H9 (cell line): ENCODE results near the gene ARHGAP9. TPM values are rescaled to one million over a fixed set of nuclear protein-coding genes. Genes with fewer than 3 reads are reported as not detected.
A peak's percentile ranks its signal among the peaks of the same experiment; 100 is the strongest.

ENCODE experiments used
- DNase-seq: peaks from one replicate; pipeline ENCODE4 v3.0.0-alpha.2; 2017
- H2AFZ ChIP-seq: one replicate; pipeline ENCODE4 v1.6.1; 2013; ENCODE audit warnings: mild to moderate bottlenecking, low read length, control low read depth, moderate library complexity
- H2AK5ac ChIP-seq: 2 replicates; pipeline ENCODE4 v1.6.1; 2013; ENCODE audit warnings: low read length, control low read depth, mixed read lengths; ENCODE audit not compliant: insufficient read length
- H2BK120ac ChIP-seq: one replicate; pipeline ENCODE4 v1.6.1; 2013; ENCODE audit warnings: low read depth, mild to moderate bottlenecking, low read length, control low read depth, inconsistent platforms; ENCODE audit not compliant: poor library complexity, severe bottlenecking
- H2BK12ac ChIP-seq: 2 replicates; pipeline ENCODE4 v1.6.1; 2013; ENCODE audit warnings: low read length, control low read depth, mixed read lengths, low read depth; ENCODE audit not compliant: insufficient read length
- H2BK15ac ChIP-seq: 2 replicates; pipeline ENCODE4 v1.6.1; 2013; ENCODE audit warnings: low read depth, low read length, control low read depth
- H2BK20ac ChIP-seq: one replicate; pipeline ENCODE4 v1.6.1; 2013; ENCODE audit warnings: low read depth, mild to moderate bottlenecking, low read length, control low read depth, inconsistent platforms; ENCODE audit not compliant: poor library complexity, severe bottlenecking
- H2BK5ac ChIP-seq: 2 replicates; pipeline ENCODE4 v1.6.1; 2013; ENCODE audit warnings: low read length, control low read depth, mixed read lengths; ENCODE audit not compliant: insufficient read length
- H3K14ac ChIP-seq: 2 replicates; pipeline ENCODE4 v1.6.1; 2013; ENCODE audit warnings: low read length, control low read depth; ENCODE audit not compliant: insufficient read depth
- H3K18ac ChIP-seq: 2 replicates; pipeline ENCODE4 v1.6.1; 2013; ENCODE audit warnings: low read depth, mild to moderate bottlenecking, mixed read lengths, low read length, control low read depth; ENCODE audit not compliant: insufficient read length
- H3K23ac ChIP-seq: 2 replicates; pipeline ENCODE4 v1.6.1; 2013; ENCODE audit warnings: low read length, control low read depth, mixed read lengths, low read depth; ENCODE audit not compliant: insufficient read length
- H3K23me2 ChIP-seq: 2 replicates; pipeline ENCODE4 v1.6.1; 2013; ENCODE audit warnings: low read depth, mild to moderate bottlenecking, mixed read lengths, low read length, control low read depth; ENCODE audit not compliant: insufficient read length, poor library complexity, severe bottlenecking
- H3K27ac ChIP-seq: 2 replicates; pipeline ENCODE4 v1.5.1; 2013; ENCODE audit warnings: low read length, control low read depth, mixed read lengths, low read depth; ENCODE audit not compliant: insufficient read length
- H3K27me3 ChIP-seq: 2 replicates; pipeline ENCODE4 v1.6.1; 2013; ENCODE audit warnings: low read length, control low read depth, inconsistent platforms; ENCODE audit not compliant: insufficient read depth
- H3K4ac ChIP-seq: 2 replicates; pipeline ENCODE4 v1.6.1; 2013; ENCODE audit warnings: low read depth, mild to moderate bottlenecking, control low read depth, inconsistent platforms, low read length, moderate library complexity
- H3K4me1 ChIP-seq: 2 replicates; pipeline ENCODE4 v1.6.1; 2013; ENCODE audit warnings: low read length, control low read depth, inconsistent platforms; ENCODE audit not compliant: insufficient read depth
- H3K4me2 ChIP-seq: 2 replicates; pipeline ENCODE4 v1.6.1; 2013; ENCODE audit warnings: low read length, control low read depth, mixed read lengths; ENCODE audit not compliant: insufficient read length, insufficient read depth
- H3K56ac ChIP-seq: 2 replicates; pipeline ENCODE4 v1.6.1; 2013; ENCODE audit warnings: low read depth, mild to moderate bottlenecking, mixed read lengths, low read length, control low read depth; ENCODE audit not compliant: insufficient read length
- H3K79me1 ChIP-seq: 2 replicates; pipeline ENCODE4 v1.6.1; 2013; ENCODE audit warnings: low read depth, mild to moderate bottlenecking, moderate library complexity, low read length, control low read depth, inconsistent platforms; ENCODE audit not compliant: insufficient read depth, poor library complexity, severe bottlenecking
- H3K79me2 ChIP-seq: 2 replicates; pipeline ENCODE4 v1.6.1; 2013; ENCODE audit warnings: low read length, control low read depth, inconsistent platforms; ENCODE audit not compliant: insufficient read depth
- H3K9ac ChIP-seq: 2 replicates; pipeline ENCODE4 v1.6.1; 2013; ENCODE audit warnings: low read length, control low read depth, mixed read lengths; ENCODE audit not compliant: insufficient read length; ENCODE audit errors: extremely low read depth
- H3K9me3 ChIP-seq: one replicate; pipeline ENCODE4 v1.6.1; 2013; ENCODE audit warnings: low read depth, low read length, inconsistent platforms; ENCODE audit not compliant: control insufficient read depth
- H3T11ph ChIP-seq: one replicate; pipeline ENCODE4 v1.6.1; 2013; ENCODE audit warnings: mild to moderate bottlenecking, low read length, control low read depth, inconsistent platforms
- H4K20me1 ChIP-seq: one replicate; pipeline ENCODE4 v1.6.1; 2013; ENCODE audit not compliant: control insufficient read depth, insufficient read length, insufficient read depth
- H4K5ac ChIP-seq: 2 replicates; pipeline ENCODE4 v1.6.1; 2013; ENCODE audit warnings: low read depth, mild to moderate bottlenecking, mixed read lengths, low read length, control low read depth; ENCODE audit not compliant: insufficient read length
- H4K8ac ChIP-seq: replicated peaks from 2 replicates; pipeline ENCODE4 v1.6.1; 2013; ENCODE audit warnings: low read length, control low read depth, mixed read lengths, low read depth; ENCODE audit not compliant: insufficient read length
- H4K91ac ChIP-seq: 2 replicates; pipeline ENCODE4 v1.6.1; 2013; ENCODE audit warnings: low read depth, mild to moderate bottlenecking, moderate library complexity, mixed read lengths, low read length, control low read depth; ENCODE audit not compliant: insufficient read length
- H3K27ac Mint-ChIP-seq, 3 experiments: 2 replicates in 2 of 3; 3 replicates in 1 of 3; pipeline ENCODE4 v1.8.0; 2020 to 2021; ENCODE audit warnings: mixed read lengths in 3 of 3, mild to moderate bottlenecking in 1 of 3, moderate library complexity in 1 of 3
- H3K27me3 Mint-ChIP-seq: 2 replicates; pipeline ENCODE4 v1.8.0; 2021; ENCODE audit warnings: low read depth, mild to moderate bottlenecking, moderate library complexity, mixed read lengths
- H3K36me3 Mint-ChIP-seq, 3 experiments: 2 replicates in 2 of 3; 3 replicates in 1 of 3; pipeline ENCODE4 v1.8.0; 2020 to 2021; ENCODE audit warnings: low read depth in 3 of 3, mixed read lengths in 3 of 3; ENCODE audit not compliant: insufficient read depth in 1 of 3
- H3K4me1 Mint-ChIP-seq, 2 experiments: 2 replicates each; pipeline ENCODE4 v1.8.0; 2020; ENCODE audit warnings: mixed read lengths in 2 of 2
- H3K4me3 Mint-ChIP-seq, 2 experiments: 2 replicates in 1 of 2; 3 replicates in 1 of 2; pipeline ENCODE4 v1.8.0; 2020 to 2021; ENCODE audit warnings: mild to moderate bottlenecking in 2 of 2, mixed read lengths in 2 of 2, moderate library complexity in 1 of 2
- H3K9me3 Mint-ChIP-seq, 2 experiments: 2 replicates in 1 of 2; 3 replicates in 1 of 2; pipeline ENCODE4 v1.8.0; 2020; ENCODE audit warnings: mild to moderate bottlenecking in 2 of 2, mixed read lengths in 2 of 2, moderate library complexity in 1 of 2
- WGBS: extraction: QIAGEN DNeasy Blood & Tissue Kit; methylation state at CpG from one replicate; pipeline ENCODE4 v1.1.7; 2013; ENCODE audit warnings: missing lambda C conversion rate, low lambda C conversion rate, mixed read lengths; ENCODE audit not compliant: insufficient read length; ENCODE audit errors: extremely low coverage; 5-methylcytosine and 5-hydroxymethylcytosine counted together
- total RNA-seq: library from RNA; stranded (reverse); gene quantifications from 2 replicates; pipeline ENCODE4 v1.2.1, GENCODE V29; 2021
- TF ChIP-seq, protein P1 (sequence below): fragments of 200-600 bp; sonication (generic); conservative IDR thresholded peaks from 3 replicates; pipeline ENCODE4 v1.8.0; 2021; ENCODE audit warnings: antibody characterized with exemption, mild to moderate bottlenecking

Gene ARHGAP9
- total RNA-seq, 1 experiment from 2014 or later: 3.7 TPM

DNA sequence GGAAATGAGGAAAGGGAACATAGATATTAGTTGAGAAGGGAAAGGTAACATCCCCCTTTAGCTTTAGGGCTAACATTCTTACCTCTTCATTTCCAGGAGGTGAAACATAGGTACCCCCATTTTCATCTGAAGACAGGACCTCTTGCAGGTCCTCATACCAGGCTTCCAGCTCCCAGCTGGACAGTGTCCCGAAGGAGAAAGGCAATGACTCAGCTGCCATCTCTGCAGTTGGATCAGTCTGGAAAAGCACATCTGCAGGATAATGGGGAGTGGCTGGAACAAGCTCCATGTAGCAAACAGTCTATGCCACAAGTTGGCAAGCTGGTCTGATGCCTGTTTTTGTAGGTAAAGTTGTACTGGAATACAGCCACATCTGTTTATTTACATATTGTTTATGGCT lies 37.5 kb upstream of the ARHGAP9 start:
- no peak overlapping the region for H3T11ph ChIP-seq
- H2AFZ ChIP-seq: no peak overlapping the region
- Mint-ChIP-seq H3K36me3 (peaks cover 56 to 72% (median 68%) of the 10 kb centered on the region in 3 experiments), H3K4me1 (peaks cover 22 to 29% of the 10 kb centered on the region in 2 experiments), H3K9me3 (no peaks in the 10 kb centered on the region), H3K27ac (peak overlapping the region; percentile 29 to 87 (median 31); a peak in 4 of 7 replicates), H3K4me3 (no peak overlapping the region), H3K27me3 (no peaks in the 10 kb centered on the region; the same call in 1 of the 2 replicates)
- no peak overlapping the region for H4K5ac ChIP-seq
- H2BK15ac ChIP-seq: no peak overlapping the region
- H4K91ac ChIP-seq: no peak overlapping the region
- no peak overlapping the region for H2BK120ac ChIP-seq
- 0 out of 2 replicates have a peak, but pooled peaks cover 1% of the 10 kb centered on the region for H3K79me2 ChIP-seq
- H3K23ac ChIP-seq: no peak overlapping the region
- H3K4me2 ChIP-seq: no peak overlapping the region
- H3K4ac ChIP-seq: no peak overlapping the region
- DNase-seq: no peak
- WGBS: no CpG with 5 or more reads among the region's 1 CpG
- no peak overlapping the region for H2AK5ac ChIP-seq
- H3K23me2 ChIP-seq: peaks cover 14% of the 10 kb centered on the region
- no peak overlapping the region for H3K14ac ChIP-seq
- H2BK12ac ChIP-seq: no peak overlapping the region
- no peaks in the 10 kb centered on the region for H3K9me3 ChIP-seq
- peaks cover 3% of the 10 kb centered on the region; the same call in 1 of the 2 replicates for H3K4me1 ChIP-seq
- no peak overlapping the region for H3K56ac ChIP-seq
- H4K8ac ChIP-seq: no peak overlapping the region
- H2BK20ac ChIP-seq: no peak overlapping the region
- H3K27ac ChIP-seq: no peak overlapping the region
- TF ChIP-seq, protein P1, sequence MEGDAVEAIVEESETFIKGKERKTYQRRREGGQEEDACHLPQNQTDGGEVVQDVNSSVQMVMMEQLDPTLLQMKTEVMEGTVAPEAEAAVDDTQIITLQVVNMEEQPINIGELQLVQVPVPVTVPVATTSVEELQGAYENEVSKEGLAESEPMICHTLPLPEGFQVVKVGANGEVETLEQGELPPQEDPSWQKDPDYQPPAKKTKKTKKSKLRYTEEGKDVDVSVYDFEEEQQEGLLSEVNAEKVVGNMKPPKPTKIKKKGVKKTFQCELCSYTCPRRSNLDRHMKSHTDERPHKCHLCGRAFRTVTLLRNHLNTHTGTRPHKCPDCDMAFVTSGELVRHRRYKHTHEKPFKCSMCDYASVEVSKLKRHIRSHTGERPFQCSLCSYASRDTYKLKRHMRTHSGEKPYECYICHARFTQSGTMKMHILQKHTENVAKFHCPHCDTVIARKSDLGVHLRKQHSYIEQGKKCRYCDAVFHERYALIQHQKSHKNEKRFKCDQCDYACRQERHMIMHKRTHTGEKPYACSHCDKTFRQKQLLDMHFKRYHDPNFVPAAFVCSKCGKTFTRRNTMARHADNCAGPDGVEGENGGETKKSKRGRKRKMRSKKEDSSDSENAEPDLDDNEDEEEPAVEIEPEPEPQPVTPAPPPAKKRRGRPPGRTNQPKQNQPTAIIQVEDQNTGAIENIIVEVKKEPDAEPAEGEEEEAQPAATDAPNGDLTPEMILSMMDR: no peak
- no peaks in the 10 kb centered on the region for H4K20me1 ChIP-seq
- H2BK5ac ChIP-seq: no peak overlapping the region
- no peak overlapping the region for H3K18ac ChIP-seq
- H3K79me1 ChIP-seq: no peaks in the 10 kb centered on the region
- no peaks in the 10 kb centered on the region for H3K27me3 ChIP-seq
- no peak overlapping the region for H3K9ac ChIP-seq
